Stomach (tissue), 9 donors: ENCODE data around the gene INTS7. TPM values are rescaled to one million over a fixed set of nuclear protein-coding genes. Genes with fewer than 3 reads are reported as not detected.

Experiments
- DNase-seq, 2 donors: peaks; one replicate each; pipeline versions ENCODE4 v3.0.0 to v3.0.0-alpha.2; 2013 to 2019
- H3K27ac ChIP-seq, 5 donors: fragments of 200-600 bp in 4 of 5; sonication (generic) in 4 of 5; one replicate each; pipeline ENCODE4 v1.5.1; 2013 to 2019; ENCODE audit warnings: mild to moderate bottlenecking in 1 of 5, moderate library complexity in 1 of 5
- H3K27me3 ChIP-seq, 3 donors: fragments of 200-600 bp; sonication (generic); one replicate each; pipeline ENCODE4 v1.5.1; 2017 to 2019; ENCODE audit warnings: mixed run types in 1 of 3
- H3K36me3 ChIP-seq, 4 donors: fragments of 200-600 bp; sonication (generic); 1 replicate in 3 of 4; 2 replicates in 1 of 4; pipeline ENCODE4 v1.5.1; 2016 to 2019
- H3K4me1 ChIP-seq, 4 donors: fragments of 200-600 bp; sonication (generic); one replicate each; pipeline ENCODE4 v1.5.1; 2016 to 2019
- H3K4me3 ChIP-seq, 4 donors: fragments of 200-600 bp; sonication (generic) in 3 of 4; one replicate each; pipeline ENCODE4 v1.5.1; 2016 to 2019; ENCODE audit warnings: mild to moderate bottlenecking in 1 of 4
- H3K9me3 ChIP-seq, 4 donors: fragments of 200-600 bp; sonication (generic); one replicate each; pipeline ENCODE4 v1.5.1; 2016 to 2019
- CTCF ChIP-seq, 7 experiments: fragments of 450-650 bp in 4 of 7; fragments of 200-600 bp in 3 of 7; sonication (generic) in 3 of 7; IDR thresholded peaks; one replicate each; pipeline ENCODE4 v1.5.1; 2016 to 2019; ENCODE audit warnings: antibody characterized with exemption in 7 of 7, control low read depth in 2 of 7, mild to moderate bottlenecking in 1 of 7
- EP300 ChIP-seq: sonication (generic); formaldehyde crosslinking; IDR thresholded peaks from one replicate; pipeline ENCODE4 v1.6.1; 2017; ENCODE audit warnings: antibody characterized with exemption
- POLR2A ChIP-seq, 4 donors: fragments of 450-650 bp; IDR thresholded peaks; one replicate each; pipeline ENCODE4 v1.6.1; 2016; ENCODE audit warnings: antibody characterized with exemption in 4 of 4, control low read depth in 2 of 4, mild to moderate bottlenecking in 1 of 4, moderate library complexity in 1 of 4
- POLR2AphosphoS5 ChIP-seq, 3 donors: sonication (generic); formaldehyde crosslinking; IDR thresholded peaks; one replicate each; pipeline ENCODE4 v1.6.1; 2016; ENCODE audit warnings: antibody characterized with exemption in 3 of 3
- WGBS, 5 donors: extraction: QIAGEN DNeasy Blood & Tissue Kit in 3 of 5; methylation state at CpG; one replicate each; pipeline versions ENCODE4 v1.1.5 to v1.1.7; 2013 to 2018; 5-methylcytosine and 5-hydroxymethylcytosine counted together
- intact Hi-C: fragments of 100-400 bp; cut with DNase I; formaldehyde crosslinking; loops from one replicate; pipeline ENCODE4 v1.15.1; 2023; ENCODE audit warnings: low total_unique reads
- polyA plus RNA-seq, 3 donors: library from polyadenylated mRNA; stranded (reverse); fragments of 200-250 nt; gene quantifications; one replicate each; pipeline ENCODE4 v1.2.3, GENCODE V29; 2013
- total RNA-seq, 5 donors: library from RNA; depleted of rRNA; stranded (reverse); fragments of >200 nt; gene quantifications; one replicate each; pipeline versions ENCODE4 v1.1.0 to v1.2.3, GENCODE V29; 2014 to 2016
- donor health status: healthy with polysubstance abuse.
- donor health status: Bipolar disorder and iron deficiency.
- donor health status: healthy.

INTS7 gene
- total and polyA plus RNA-seq, 8 donors = 1.2 to 156 (median 9.5) TPM

GRCh38 chr1:211978596-211978995 is 56.8 kb downstream of the INTS7 start:
- WGBS, 5 donors = 92 to 97% (median 96%) methylated on average over 4 of the region's 4 CpGs
- intact Hi-C loops = no loop called here
- no peak overlapping the region for H3K27ac ChIP-seq
- H3K4me3 ChIP-seq = no peak overlapping the region
- no peaks in the 10 kb centered on the region for H3K9me3 ChIP-seq
- no peak for TF ChIP-seq CTCF (IDR thresholded peaks at IDR 0.05)
- no peak for TF ChIP-seq POLR2AphosphoS5 (IDR thresholded peaks at IDR 0.05)
- TF ChIP-seq EP300 = no peak
- no peak for TF ChIP-seq POLR2A (IDR thresholded peaks at IDR 0.05)
- H3K36me3 ChIP-seq = peaks cover 0 to 58% (median 44%) of the 10 kb centered on the region in 4 donors
- peaks cover 0 to 16% (median 8%) of the 10 kb centered on the region in 4 donors for H3K4me1 ChIP-seq
- no peaks in the 10 kb centered on the region for H3K27me3 ChIP-seq
- DNase-seq = no peak

- Histone ChIP-seq H3K36me3 (peaks cover 0 to 54% (median 29%) of the 10 kb centered on the region in 4 donors), H3K27me3 (no peaks in the 10 kb centered on the region), H3K4me3 (no peak overlapping the region), H3K9me3 (no peaks in the 10 kb centered on the region), H3K4me1 (peaks cover 0 to 16% (median 8%) of the 10 kb centered on the region in 4 donors), H3K27ac (peak overlapping the region in 1 of 5 donors; percentile 12)
- WGBS, 5 donors = 54 to 81% (median 69%) methylated on average over 3 of the region's 3 CpGs
- DNase-seq = no peak
- no peak for TF ChIP-seq EP300
- TF ChIP-seq CTCF (IDR thresholded peaks at IDR 0.05) = no peak
- no peak for TF ChIP-seq POLR2AphosphoS5 (IDR thresholded peaks at IDR 0.05)
- no peak for TF ChIP-seq POLR2A (IDR thresholded peaks at IDR 0.05)
- intact Hi-C loops = no loop called here
Observed at GRCh38 chr1:211975152-211975941, 60.0 kb downstream of the INTS7 start.

- 81 to 98% (median 91%) methylated on average over 1 of the region's 1 CpG for WGBS, 5 donors
- DNase-seq = no peak
Observed at GRCh38 chr1:211973541-211973940, 61.8 kb downstream of the INTS7 start.

More at GRCh38 chr1:211973541-211973940, 61.8 kb downstream of the INTS7 start:
- peaks cover 0 to 46% (median 22%) of the 10 kb centered on the region in 4 donors for H3K36me3 ChIP-seq
- H3K4me1 ChIP-seq = peaks cover 0 to 16% (median 8%) of the 10 kb centered on the region in 4 donors
- intact Hi-C loops = no loop called here
- no peak overlapping the region for H3K4me3 ChIP-seq
- H3K9me3 ChIP-seq = no peaks in the 10 kb centered on the region
- H3K27me3 ChIP-seq = no peaks in the 10 kb centered on the region
- TF ChIP-seq CTCF (IDR thresholded peaks at IDR 0.05) (no peak), EP300 (no peak), POLR2AphosphoS5 (IDR thresholded peaks at IDR 0.05) (no peak), POLR2A (IDR thresholded peaks at IDR 0.05) (no peak)
- H3K27ac ChIP-seq = no peak overlapping the region
